K562 (cell line): ENCODE measurements around the gene CCDC71L. TPM values are rescaled to one million over a fixed set of nuclear protein-coding genes. Genes with fewer than 3 reads are reported as not detected.

Source experiments
- ATAC-seq: fragments of 200-7000 bp; cut with Tn5 transposase; 3 replicates; pipeline ENCODE4 v1.9.1; 2020; ENCODE audit warnings: moderate library complexity
- BruUV-seq: library from RNA; stranded (reverse); fragments of 400-500 nt; replicated peaks from 2 replicates; lab custom pipeline; 2021; lab: Mats Ljungman, UMichigan
- CTCF ChIA-PET: fragments of 300-600 bp; formaldehyde crosslinking; extraction: SDS; loops from one replicate; lab custom pipeline; 2021; ENCODE audit warnings: low intra/inter-chr PET ratio; lab: Yijun Ruan, JAX
- POLR2A ChIA-PET: fragments of 300-600, 350-650 bp; sonication (Branson Sonifier 250); formaldehyde crosslinking; extraction: SDS; loops from one replicate; lab custom pipeline; 2021; ENCODE audit warnings: antibody characterized with exemption, inconsistent platforms; lab: Yijun Ruan, JAX
- DNase-seq, 4 experiments: peaks; one replicate each; pipeline versions ENCODE4 v3.0.0 to v3.0.0-alpha.2; 2011 to 2018; ENCODE audit warnings: low spot score in 3 of 4, mixed read lengths in 3 of 4; ENCODE audit errors: extremely low read depth in 1 of 4
- FAIRE-seq: peaks from 2 replicates; lab custom pipeline; 2011; peaks lifted over from hg19 to GRCh38; lab: Jason Lieb, UNC
- H2AFZ ChIP-seq: 2 replicates; pipeline ENCODE4 v1.6.0; 2011; ENCODE audit warnings: low read depth, low read length, control low read depth, inconsistent platforms
- H3K27ac ChIP-seq: fragments of 200-600 bp; 3 replicates; pipeline ENCODE4 v1.8.0; 2011; ENCODE audit warnings: low read depth, mild to moderate bottlenecking, control low read depth, inconsistent platforms, low read length, moderate library complexity, mixed read lengths; ENCODE audit errors: extremely low read depth
- H3K27me3 ChIP-seq, 2 experiments: fragments of 300-600 bp in 1 of 2; 2 replicates in 1 of 2; 3 replicates in 1 of 2; pipeline versions ENCODE4 v1.6.0 to v1.8.0; 2011; ENCODE audit warnings: inconsistent platforms in 2 of 2, low read length in 2 of 2, mild to moderate bottlenecking in 1 of 2, mixed read lengths in 1 of 2, moderate library complexity in 1 of 2; ENCODE audit not compliant: control insufficient read depth in 2 of 2, insufficient read depth in 2 of 2
- H3K36me3 ChIP-seq: fragments of 300-600 bp; 3 replicates; pipeline ENCODE4 v1.8.0; 2011; ENCODE audit warnings: mild to moderate bottlenecking, low read length, inconsistent platforms; ENCODE audit not compliant: control insufficient read depth, insufficient read depth
- H3K4me1 ChIP-seq, 2 experiments: fragments of 200-600 bp in 1 of 2; replicated peaks in 1 of 2; 2 replicates in 1 of 2; 3 replicates in 1 of 2; pipeline versions ENCODE4 v1.5.1 to v1.8.0; 2011; ENCODE audit warnings: inconsistent platforms in 2 of 2, low read length in 2 of 2, mild to moderate bottlenecking in 1 of 2, mixed read lengths in 1 of 2, moderate library complexity in 1 of 2; ENCODE audit not compliant: control insufficient read depth in 2 of 2, insufficient read depth in 2 of 2
- H3K4me2 ChIP-seq: 2 replicates; pipeline ENCODE4 v1.6.1; 2011; ENCODE audit warnings: low read length, control low read depth, inconsistent platforms, mixed read lengths; ENCODE audit not compliant: insufficient read depth
- H3K4me3 ChIP-seq: fragments of 200-600 bp; sonication (generic), shearing (Covaris generic); 2 replicates; pipeline ENCODE4 v1.5.1; 2016; ENCODE audit warnings: control low read depth, inconsistent platforms
- H3K79me2 ChIP-seq: fragments of 200-600 bp; 3 replicates; pipeline ENCODE4 v1.8.0; 2011; ENCODE audit warnings: low read length, inconsistent platforms; ENCODE audit not compliant: control insufficient read depth, insufficient read depth
- H3K9ac ChIP-seq, 2 experiments: 2 replicates each; pipeline versions ENCODE4 v1.6.0 to v1.6.1; 2011; ENCODE audit warnings: low read depth in 2 of 2, low read length in 2 of 2, control low read depth in 1 of 2, inconsistent platforms in 1 of 2, mild to moderate bottlenecking in 1 of 2, mixed read lengths in 1 of 2; ENCODE audit not compliant: insufficient read depth in 1 of 2
- H3K9me1 ChIP-seq: one replicate; pipeline ENCODE4 v1.6.0; 2011; ENCODE audit warnings: inconsistent platforms, mild to moderate bottlenecking, low read length, moderate library complexity; ENCODE audit not compliant: control insufficient read depth, insufficient read depth
- H3K9me3 ChIP-seq: replicated peaks from 2 replicates; pipeline ENCODE4 v1.5.1; 2011; ENCODE audit warnings: low read depth, low read length, inconsistent platforms; ENCODE audit not compliant: control insufficient read depth, insufficient read depth
- H4K20me1 ChIP-seq: replicated peaks from 2 replicates; pipeline ENCODE4 v1.6.1; 2011; ENCODE audit warnings: low read length, inconsistent platforms, mixed read lengths; ENCODE audit not compliant: control insufficient read depth, insufficient read depth
- ZNF24 ChIP-seq: fragments of 450-650 bp; IDR thresholded peaks from 2 replicates; pipeline ENCODE4 v1.6.1; 2016
- in situ Hi-C: fragments of 300-500 bp; cut with MboI; formaldehyde crosslinking; loops from 4 replicates; pipeline ENCODE4 v1.15.0; 2018; ENCODE audit warnings: inconsistent platforms, mixed read lengths
- intact Hi-C: fragments of 100-400 bp; cut with micrococcal nuclease; formaldehyde crosslinking; loops from 2 replicates; pipeline ENCODE4 v1.14.2; 2022
- polyA plus RNA-seq, 8 experiments: library from polyadenylated mRNA; depleted of rRNA in 4 of 8; stranded (reverse) in 5 of 8; unstranded in 3 of 8; fragments of >200 nt; fragmentation: Nextera tagmentation in 2 of 8; fragmentation: Illumina TruSeq in 1 of 8; extraction: Ambion mirVana in 2 of 8; extraction: Trizol in 1 of 8; gene quantifications; 2 replicates each; pipeline versions ENCODE4 v1.2.1 to v1.2.3, GENCODE V29; 2011 to 2014; ENCODE audit warnings: inconsistent platforms in 1 of 8, missing spikeins in 1 of 8
- total RNA-seq, 7 experiments: library from RNA; depleted of rRNA in 6 of 7; stranded (reverse); fragments of >200 nt in 6 of 7; fragmentation: Illumina TruSeq in 2 of 7; extraction: Trizol in 2 of 7; gene quantifications; 2 replicates each; pipeline versions ENCODE4 v1.2.1 to v1.2.3, GENCODE V29; 2011 to 2021; ENCODE audit warnings: low replicate concordance in 1 of 7
- TF ChIP-seq, protein P1 (sequence below): fragments of 450-650 bp; IDR thresholded peaks from 2 replicates; pipeline ENCODE4 v1.6.1; 2017; ENCODE audit warnings: antibody characterized with exemption, mild to moderate bottlenecking

The CCDC71L gene
- total and polyA plus RNA-seq, 9 of the 15 experiments (the other 6 are each of a cell fraction or from before 2014, with no cell fraction given): 5.7 to 108 (median 25.4) TPM

GRCh38 chr7:106652092-106652491, 8.9 kb downstream of the CCDC71L start:
- no peaks in the 10 kb centered on the region for H3K27me3 ChIP-seq
- H2AFZ ChIP-seq: 0 out of 2 replicates have a peak overlapping the region, but pooled peaks have one; percentile 14
- TF ChIP-seq ZNF24: peak; percentile 55; the same call in 1 of the 2 replicates
- TF ChIP-seq, protein P1, sequence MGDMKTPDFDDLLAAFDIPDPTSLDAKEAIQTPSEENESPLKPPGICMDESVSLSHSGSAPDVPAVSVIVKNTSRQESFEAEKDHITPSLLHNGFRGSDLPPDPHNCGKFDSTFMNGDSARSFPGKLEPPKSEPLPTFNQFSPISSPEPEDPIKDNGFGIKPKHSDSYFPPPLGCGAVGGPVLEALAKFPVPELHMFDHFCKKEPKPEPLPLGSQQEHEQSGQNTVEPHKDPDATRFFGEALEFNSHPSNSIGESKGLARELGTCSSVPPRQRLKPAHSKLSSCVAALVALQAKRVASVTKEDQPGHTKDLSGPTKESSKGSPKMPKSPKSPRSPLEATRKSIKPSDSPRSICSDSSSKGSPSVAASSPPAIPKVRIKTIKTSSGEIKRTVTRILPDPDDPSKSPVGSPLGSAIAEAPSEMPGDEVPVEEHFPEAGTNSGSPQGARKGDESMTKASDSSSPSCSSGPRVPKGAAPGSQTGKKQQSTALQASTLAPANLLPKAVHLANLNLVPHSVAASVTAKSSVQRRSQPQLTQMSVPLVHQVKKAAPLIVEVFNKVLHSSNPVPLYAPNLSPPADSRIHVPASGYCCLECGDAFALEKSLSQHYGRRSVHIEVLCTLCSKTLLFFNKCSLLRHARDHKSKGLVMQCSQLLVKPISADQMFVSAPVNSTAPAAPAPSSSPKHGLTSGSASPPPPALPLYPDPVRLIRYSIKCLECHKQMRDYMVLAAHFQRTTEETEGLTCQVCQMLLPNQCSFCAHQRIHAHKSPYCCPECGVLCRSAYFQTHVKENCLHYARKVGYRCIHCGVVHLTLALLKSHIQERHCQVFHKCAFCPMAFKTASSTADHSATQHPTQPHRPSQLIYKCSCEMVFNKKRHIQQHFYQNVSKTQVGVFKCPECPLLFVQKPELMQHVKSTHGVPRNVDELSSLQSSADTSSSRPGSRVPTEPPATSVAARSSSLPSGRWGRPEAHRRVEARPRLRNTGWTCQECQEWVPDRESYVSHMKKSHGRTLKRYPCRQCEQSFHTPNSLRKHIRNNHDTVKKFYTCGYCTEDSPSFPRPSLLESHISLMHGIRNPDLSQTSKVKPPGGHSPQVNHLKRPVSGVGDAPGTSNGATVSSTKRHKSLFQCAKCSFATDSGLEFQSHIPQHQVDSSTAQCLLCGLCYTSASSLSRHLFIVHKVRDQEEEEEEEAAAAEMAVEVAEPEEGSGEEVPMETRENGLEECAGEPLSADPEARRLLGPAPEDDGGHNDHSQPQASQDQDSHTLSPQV: no peak
- TF ChIP-seq, all 486 proteins: peak for 1
- Histone ChIP-seq H3K4me2 (no peak overlapping the region), H3K36me3 (no peaks in the 10 kb centered on the region), H3K4me1 (peaks cover 0 to 27% of the 10 kb centered on the region in 2 experiments; a peak in 3 of 5 replicates), H3K9me1 (no peaks in the 10 kb centered on the region), H3K9me3 (0 out of 2 replicates have a peak, but pooled peaks cover 2% of the 10 kb centered on the region), H3K4me3 (no peak overlapping the region), H3K9ac (no peak overlapping the region), H4K20me1 (no peaks in the 10 kb centered on the region), H3K27ac (no peak overlapping the region), H3K79me2 (peaks cover 22% of the 10 kb centered on the region)
- in situ Hi-C loops (loop anchor here (10.0 kb wide), 1 partner anchor 87 kb away; no protein-coding TSS in a partner anchor), intact Hi-C loops (no loop called here)
- ATAC-seq (no peak), DNase-seq (no peak), FAIRE-seq (no peak)
- ChIA-PET POLR2A (interaction anchor here (1.2 kb wide), 1 partner anchor 10 kb away, joined by 3 read pairs; no protein-coding TSS in a partner anchor), CTCF (no interaction called here)
- BruUV-seq: no TSS peak
